ENCODE results near the gene CCL20.

The CCL20 gene

DNA sequence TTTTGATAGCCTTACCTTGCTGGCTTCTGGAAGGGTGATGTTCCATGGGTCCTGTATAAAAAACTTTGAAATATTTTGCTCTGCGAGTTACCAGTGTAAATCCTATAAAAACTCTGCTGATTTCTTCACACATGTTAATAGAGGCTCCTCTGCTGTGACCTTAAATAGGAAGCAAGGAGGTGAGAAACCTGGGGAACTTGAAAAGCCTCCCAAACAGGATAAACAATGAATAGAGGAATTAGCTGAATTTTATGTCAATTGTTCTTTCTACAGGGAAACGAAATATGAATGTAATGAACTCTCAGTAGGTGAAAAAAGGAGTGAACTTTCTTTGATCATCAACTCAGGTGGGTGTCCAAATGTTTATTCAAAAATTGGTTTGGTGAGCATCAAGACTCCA, 10.8 kb upstream of the CCL20 start:
- H3K4me3 ChIP-seq (ENCODE audit: low read depth, low read length): no peak overlapping the region

DNA sequence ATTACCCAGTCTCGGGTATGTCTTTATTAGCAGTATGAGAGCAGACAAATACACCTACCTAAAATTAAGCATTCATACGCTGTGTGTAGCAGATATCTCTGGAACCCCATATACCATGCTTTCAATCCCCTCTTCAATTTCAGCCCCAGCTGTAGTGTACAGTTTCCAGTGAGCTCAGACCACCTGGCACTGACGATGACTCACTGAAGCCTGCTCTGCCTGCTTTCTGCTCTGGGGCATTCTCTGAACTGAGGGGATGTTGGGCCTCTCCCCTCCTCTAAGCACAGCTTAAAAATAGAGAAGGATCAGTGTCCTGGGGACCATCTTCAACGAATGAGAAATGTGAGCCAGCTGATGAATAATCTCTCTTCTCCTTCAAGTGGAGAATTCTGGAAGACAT, 8.7 kb upstream of the CCL20 start:
- no peak overlapping the region for H3K4me3 ChIP-seq (ENCODE audit: low read depth, low read length)

DNA sequence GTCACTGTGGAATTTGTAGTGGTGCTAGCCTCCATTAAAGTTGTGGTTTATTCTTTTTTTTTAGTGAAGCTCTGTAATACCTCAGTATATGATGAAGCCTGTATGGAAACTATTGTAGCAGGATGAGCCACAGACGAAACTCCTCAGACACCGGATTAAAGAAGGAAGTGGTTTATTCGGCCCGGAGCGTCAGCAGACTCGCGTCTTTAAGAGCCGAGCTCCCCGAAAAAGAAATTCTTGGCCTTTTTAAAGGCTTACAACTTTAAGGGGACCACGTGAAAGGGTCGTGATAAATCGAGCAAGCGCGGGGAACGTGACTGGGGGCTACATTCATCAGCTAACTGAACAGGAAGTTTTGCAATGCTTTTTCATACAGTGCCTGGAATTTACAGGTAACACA, 8.1 kb upstream of the CCL20 start:
- H3K4me3 ChIP-seq (ENCODE audit: low read depth, low read length): no peak overlapping the region

DNA sequence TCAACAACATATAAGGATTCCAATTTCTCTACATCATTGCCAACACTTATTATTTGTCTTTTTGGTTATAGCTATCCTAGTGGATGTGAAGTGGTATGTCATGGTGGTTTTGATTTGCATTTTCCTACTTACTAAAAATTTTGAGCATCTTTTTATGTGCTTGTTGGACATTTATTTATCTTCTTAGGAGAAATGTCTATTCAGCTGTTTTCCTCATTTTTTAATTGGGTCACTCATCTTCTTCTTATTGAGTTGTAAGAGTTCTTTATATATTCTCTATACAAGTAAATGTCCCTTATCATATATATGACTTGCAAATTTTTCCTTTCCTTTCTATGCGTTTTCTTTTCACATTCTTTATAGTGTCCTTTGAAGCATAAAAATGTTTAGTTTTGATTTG, 4.7 kb upstream of the CCL20 start:
- H3K4me3 ChIP-seq (ENCODE audit: low read depth, low read length): no peak overlapping the region

DNA sequence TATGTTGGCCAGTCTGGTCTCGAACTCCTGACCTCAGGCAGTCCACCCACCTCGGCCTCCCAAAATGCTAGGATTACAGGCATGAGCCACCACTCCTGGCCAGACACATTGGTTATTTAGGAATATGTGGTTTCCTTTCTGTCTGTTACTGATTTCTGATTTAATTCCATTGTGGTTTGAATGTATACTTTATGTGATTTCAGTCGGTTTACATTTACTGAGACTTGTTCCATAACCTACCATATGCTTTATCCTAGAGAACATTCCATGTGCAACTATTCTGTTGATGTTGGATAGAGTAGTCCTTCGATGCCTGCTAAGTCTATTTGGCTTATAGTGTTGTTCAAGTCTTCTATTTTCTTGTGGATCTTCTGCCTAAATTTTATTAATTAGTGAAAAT, 1.6 kb upstream of the CCL20 start:
- no peak overlapping the region for H3K4me3 ChIP-seq (ENCODE audit: low read depth, low read length)

DNA sequence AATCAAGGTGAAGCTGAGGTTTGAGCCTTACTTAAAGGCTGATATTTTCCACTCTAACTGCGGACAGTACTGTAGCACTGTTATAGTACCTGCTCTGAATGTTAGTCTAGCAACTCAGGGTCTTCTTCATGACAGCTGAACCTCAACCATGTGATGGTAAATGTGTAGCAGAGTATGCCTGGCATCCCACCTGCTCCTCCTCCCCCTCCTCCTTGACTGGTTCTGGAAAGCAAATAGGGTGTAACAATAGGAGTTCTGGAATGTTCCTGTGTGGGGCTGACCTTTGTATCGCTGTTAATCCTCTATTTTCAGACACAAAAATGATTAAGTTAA, 447 bp upstream of the CCL20 start:
- no peak overlapping the region for H3K4me3 ChIP-seq (ENCODE audit: low read depth, low read length)

DNA sequence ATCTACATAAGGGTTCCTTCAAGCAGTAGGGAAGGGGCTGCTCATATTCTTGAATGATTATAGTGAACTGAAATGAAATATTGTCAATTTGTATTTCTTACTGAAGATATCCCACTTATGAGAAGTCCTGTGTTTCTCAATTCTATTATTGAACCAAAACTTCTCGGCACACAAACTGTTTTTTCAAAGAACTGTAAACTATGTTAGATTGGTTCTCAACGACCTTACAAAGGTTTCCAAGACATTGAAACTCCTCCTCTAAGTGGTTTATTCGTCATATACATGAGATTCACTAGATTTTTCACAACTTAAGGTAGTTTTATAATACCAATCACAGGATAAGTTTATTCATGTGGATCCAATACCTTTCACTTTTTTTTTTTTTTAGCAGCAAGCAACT, 1.4 kb downstream of the CCL20 start:
- no peak overlapping the region for H3K4me3 ChIP-seq (ENCODE audit: low read depth, low read length)

DNA sequence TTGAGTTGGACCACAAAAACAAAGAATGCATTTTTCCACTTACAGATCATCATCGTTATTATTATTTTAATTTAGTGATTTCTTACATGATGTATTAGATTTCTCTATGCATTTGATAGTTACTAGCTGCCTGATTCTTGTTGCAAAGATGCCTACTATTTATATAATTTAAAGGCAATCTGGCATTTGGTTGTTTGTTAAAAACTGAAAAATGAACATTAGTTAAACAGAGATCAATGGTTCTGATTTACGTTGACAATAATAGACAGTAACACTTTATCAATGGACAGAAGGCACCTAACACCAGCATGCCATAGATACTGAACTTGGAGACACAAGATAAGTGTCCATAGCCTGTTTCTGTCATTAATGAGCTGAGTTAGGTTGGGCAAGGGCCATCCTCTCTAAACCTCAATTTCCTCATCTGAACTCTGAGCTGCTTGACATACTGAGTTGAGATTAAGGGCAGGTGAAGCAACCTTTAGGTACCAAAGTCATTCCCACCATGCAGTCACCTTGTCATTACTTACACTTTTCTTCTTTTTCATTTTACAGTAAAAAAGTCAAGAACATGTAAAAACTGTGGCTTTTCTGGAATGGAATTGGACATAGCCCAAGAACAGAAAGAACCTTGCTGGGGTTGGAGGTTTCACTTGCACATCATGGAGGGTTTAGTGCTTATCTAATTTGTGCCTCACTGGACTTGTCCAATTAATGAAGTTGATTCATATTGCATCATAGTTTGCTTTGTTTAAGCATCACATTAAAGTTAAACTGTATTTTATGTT, 3.1 kb downstream of the CCL20 start:
- H3K4me3 ChIP-seq (ENCODE audit: low read depth, low read length): no peak overlapping the region

DNA sequence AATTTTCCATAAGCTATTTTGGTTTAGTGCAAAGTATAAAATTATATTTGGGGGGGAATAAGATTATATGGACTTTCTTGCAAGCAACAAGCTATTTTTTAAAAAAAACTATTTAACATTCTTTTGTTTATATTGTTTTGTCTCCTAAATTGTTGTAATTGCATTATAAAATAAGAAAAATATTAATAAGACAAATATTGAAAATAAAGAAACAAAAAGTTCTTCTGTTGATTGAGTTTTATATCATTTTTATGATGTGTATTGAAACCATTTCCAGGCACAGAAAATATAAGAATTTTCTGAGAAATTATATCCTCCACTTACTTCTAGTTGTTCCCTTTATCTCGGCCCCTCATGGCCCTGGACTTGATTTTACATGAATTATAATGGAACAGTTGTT, 3.7 kb downstream of the CCL20 start:
- H3K4me3 ChIP-seq (ENCODE audit: low read depth, low read length): no peak overlapping the region

DNA sequence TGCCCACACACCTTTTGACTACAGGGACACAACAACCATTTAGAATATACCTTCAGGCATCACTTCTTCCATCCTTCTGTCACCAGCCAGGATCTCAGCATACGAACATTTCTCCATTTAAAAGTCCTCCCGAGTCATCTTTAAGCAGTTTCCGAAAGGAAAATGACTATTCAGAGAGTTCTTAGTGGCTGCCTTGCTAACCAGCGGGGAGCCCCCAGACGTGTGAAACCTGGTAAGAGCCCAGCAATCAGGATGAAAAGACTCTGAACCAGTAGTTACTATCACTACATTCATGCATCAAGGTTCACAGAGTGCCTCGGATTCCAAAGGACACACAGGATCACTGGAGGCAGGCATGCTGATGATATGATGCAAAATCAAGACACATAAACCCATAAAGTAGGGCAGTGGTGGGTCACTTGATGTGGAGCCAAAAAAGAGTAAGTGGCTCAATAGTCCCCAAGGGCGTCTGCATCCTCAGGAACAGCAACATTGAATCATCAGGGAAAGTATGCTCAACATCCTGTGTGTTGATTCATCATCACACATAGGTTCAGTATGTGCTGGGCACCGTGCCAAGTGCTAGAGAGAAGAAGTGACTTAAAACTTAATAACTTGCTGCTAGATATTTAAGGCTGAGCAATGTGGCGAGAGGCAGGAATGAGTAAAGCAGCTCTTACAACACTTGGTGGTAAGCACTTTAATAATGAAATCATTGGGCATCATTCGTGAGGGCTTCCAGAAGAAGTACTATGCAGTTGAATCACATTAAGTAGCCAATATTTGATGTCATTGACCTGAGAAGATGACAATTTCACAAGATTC, 4.4 kb downstream of the CCL20 start:
- no peak overlapping the region for H3K4me3 ChIP-seq (ENCODE audit: low read depth, low read length)

DNA sequence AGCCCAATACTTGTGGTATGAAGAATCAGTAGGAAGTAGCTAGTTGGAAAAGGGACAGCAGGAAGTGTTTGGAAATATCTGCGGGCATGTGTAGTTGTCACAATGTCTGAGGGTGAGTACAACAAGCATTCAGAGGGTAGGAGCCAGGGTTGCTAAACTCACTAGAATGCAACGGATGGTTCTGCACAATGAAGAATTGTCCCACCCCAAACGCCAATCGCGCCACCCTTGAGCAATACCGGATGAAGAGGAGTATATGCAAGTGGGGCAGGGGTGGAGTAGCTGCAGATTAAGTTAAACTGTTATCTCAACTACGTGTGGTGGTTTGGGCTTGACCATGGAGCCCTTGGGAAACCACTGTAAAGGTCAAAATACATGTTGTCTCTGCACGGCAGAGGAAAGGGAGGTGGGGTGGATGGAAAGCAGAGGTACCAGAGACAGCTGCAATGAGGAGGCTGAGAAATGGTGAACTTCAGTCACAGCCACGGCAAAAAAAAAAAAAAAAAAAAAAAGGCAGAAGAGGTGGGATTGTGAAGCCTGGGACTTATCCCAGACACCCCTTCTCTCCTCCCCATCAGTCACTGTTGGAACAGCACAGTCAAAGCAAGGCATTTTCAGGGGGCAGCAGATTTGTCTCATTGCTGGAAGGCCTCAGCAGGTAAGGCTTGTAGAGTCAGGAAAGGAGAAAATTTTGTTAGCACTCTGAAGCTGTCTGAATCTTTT, 5.2 kb downstream of the CCL20 start:
- H3K4me3 ChIP-seq (ENCODE audit: low read depth, low read length): no peak overlapping the region

DNA sequence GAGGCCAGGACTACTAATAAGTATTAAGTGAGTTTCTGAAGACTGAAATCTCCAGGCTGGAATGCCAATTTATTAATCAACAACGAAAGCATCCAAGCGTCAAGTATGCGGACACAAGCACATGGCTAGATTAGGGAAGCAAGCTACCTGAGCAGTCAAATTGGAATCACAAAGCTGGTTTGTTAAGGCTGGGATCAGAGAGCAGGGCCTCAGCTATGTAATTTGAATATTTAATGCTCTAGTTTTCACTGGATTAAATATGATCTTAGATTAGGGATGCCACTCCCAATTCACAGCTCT, 5.7 kb downstream of the CCL20 start:
- H3K4me3 ChIP-seq (ENCODE audit: low read depth, low read length): no peak overlapping the region

DNA sequence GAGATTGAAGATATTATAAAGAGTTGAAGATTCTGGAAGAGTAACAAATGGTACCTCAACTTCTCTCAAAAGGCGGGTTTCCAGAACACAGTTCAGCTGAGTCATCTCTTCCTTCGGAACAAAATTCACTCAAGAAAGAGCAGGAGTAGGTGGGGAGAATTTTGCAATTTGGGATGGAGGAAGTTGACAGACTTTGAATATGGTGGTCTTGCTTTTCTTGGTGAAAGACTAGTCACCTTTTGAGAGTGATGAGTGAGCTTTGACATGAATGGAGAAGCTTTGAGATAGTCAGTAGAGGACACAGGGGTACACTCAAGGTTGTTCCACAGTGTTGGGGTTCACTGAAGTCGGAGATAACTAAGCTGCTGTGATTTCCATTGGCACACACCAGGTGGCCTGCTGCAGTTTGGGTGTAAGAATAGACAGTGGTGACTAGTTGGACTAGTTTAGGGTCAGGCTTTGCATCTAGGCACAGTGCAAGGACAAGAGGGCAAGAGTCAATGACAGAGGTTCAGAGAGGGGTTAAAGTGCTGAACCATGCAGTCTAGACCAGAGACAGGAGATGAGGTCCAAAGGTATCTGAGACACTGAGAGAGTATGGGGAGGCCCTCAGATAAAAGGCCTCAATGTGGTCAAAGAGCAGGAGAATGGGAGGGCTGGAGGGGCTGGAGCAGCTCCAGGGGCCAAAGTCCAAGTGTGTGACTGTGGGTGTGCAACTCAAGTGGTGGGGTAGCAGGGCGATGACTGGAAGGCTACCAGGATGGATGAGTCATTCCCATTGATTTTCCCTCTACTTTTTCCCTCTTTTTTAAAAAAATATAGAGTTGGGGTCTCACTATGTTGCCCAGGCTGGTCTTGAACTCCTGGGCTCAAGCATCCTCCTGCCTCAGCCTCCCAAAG, 7.7 kb downstream of the CCL20 start:
- no peak overlapping the region for H3K4me3 ChIP-seq (ENCODE audit: low read depth, low read length)

DNA sequence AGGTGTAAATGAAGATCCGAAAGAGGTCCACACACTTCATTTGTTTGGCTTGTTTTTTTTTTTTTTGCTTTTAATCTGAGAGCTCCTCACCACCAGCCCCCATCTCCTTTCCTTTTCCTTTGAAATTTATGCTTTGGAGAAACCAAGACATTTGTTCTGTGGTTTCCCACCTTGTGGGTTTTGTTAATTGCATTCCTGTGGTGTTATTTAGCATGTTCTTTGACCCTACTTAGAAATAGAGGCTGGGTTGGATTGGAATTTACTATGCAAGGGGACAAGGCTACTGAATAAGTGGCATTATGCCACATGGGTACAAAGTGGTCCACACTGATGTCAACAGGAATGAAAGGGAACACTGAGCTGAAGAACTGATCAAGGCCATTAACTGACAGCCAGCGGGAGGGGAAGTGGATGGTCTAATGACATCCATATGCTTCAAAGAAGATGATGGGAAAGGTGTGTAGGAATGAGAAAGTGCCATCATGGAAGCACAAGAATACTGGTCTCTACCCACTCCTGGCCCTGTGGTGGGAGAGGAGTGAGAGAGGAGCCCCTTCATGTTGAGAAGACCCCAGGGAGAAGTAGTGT, 8.9 kb downstream of the CCL20 start:
- no peak overlapping the region for H3K4me3 ChIP-seq (ENCODE audit: low read depth, low read length)

DNA sequence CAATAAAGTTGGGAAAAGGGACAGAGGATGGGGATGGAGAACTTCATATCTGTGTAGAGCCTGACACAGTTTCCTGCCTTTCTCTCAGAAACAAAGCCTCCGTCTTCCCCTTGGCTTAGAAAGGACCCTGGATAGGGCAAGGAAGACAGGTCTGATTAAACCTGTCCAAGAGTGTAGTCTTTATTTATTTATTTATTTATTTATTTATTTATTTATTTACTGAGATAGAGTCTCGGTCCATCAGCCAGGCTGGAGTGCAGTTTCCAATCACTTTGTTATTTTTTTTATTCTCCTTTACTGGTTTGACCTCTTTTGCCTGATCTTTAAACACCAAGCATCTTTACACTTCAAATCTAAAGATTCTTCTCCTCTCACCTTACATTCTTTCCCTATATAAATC, 10.3 kb downstream of the CCL20 start:
- H3K4me3 ChIP-seq (ENCODE audit: low read depth, low read length): no peak overlapping the region

DNA sequence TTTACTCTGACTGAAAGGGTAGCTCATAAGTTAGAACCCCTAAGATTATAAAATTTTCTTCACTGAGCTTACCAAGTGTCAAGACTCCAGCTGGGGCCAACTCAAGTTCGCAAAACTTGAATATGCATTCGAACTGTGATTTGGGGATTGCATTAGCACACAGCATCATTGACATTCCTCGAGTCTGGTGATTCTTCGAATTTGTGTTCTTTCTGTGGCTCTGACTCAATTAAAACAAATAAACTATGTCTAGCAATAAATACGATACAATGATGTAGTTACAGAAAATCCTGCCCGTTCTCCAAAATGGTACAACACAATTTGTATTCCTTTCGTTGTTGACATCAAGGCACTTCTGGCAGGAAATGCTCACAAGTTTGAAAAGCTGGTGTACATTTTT, 11.1 kb downstream of the CCL20 start:
- H3K4me3 ChIP-seq (ENCODE audit: low read depth, low read length): no peak overlapping the region

DNA sequence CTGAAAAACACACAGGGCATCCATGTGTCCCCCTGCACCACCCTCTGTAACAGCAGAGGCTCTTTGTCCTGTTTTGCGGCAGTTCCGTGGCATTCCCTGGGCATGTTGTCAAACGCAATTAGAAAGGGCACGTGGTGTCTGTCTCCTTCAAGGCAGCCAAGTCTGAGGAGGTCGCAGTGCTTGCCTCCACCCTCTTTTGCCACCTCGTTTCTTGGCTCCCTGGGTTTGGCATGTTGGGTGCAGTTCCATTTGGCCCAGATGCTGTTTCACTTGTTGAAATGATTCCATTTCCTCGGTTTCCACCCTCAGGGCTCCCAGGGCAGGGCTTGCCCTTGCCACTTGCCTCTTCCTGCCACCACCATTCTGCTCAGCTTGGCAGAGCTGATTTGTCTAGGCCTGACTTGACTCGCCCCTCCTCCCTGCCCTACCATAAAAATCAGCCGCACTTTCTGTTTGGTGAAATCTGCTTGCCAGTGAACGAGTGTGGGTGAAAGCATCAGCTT, 12.4 kb downstream of the CCL20 start:
- H3K4me3 ChIP-seq (ENCODE audit: low read depth, low read length): no peak overlapping the region

DNA sequence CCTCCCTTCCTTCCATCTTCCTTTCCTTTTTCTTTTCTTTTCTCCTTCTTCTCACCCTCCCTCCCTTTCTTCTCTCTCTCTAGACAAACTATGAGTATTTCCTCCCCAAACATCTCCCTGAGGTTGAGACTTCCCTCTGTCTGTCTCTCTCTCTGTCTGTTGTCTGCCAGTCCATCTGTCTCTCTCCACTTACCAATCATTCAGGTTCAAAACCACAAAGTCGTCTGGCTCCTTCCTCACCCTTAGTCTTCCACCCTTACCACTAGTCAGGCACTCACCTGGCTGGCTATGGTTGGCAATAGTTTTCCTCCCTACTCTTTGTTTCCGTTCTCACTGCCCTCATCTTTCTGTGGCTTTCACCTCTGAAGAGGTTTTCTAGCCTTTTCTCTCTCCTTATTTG, 12.9 kb downstream of the CCL20 start:
- no peak overlapping the region for H3K4me3 ChIP-seq (ENCODE audit: low read depth, low read length)

DNA sequence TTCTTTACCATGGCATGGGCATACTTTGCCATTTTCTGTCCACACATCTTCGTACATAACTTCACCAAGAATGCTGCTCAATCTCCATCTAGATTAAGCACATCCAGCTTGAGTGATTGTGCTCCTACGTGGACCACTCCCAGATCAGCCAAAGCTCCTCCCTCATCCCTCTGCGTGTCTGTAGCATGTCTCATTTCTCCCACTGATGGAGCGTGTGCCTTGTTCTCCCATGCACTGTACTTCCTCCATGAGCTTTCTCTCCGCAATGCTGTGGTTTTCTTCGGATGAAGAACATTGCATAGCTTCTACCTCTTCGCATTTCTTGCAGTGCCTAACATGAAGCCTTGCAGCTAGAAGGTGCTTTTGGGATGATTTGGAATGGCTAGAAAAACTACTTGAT, 13.5 kb downstream of the CCL20 start:
- no peak overlapping the region for H3K4me3 ChIP-seq (ENCODE audit: low read depth, low read length)

DNA sequence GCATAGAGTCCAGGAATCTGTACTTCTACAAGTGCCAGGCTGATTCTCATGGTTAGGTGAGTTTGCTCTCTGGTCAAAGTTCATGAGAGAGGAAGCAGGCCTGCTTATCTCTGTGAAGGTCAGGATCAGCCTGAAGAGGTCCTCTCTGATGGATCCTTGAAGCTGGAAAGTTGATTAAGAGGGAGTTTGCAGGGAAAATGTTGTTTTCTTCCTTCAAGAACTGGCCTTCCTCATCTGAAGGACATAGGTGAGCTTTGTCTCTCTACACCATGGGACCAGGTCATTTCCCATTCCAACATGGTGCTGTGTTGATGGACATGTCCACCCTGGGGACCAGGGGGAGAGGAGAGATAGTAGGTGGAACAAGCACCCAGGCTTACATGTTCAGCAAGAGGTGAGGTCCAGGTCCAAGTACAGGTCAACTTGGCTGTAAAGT, 14.9 kb downstream of the CCL20 start:
- H3K4me3 ChIP-seq (ENCODE audit: low read depth, low read length): no peak overlapping the region

DNA sequence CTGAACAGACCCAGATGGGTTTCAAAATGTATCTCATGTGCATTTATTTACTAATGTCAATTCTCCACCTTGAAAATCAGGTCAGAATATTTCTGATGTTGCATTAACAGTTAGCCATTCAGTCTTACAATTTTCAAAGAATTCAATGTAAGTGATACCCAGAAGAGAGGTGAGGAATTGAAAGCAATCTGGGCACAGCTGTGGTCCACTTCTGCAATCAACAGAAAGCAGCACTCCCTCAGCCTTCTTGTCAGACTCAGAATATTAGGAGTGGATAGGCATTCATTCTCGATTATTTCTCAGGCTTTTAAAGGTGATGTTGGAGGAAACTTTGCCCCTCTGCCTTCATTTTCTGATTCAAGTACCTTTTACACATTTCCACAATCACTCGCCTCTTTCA, 15.7 kb downstream of the CCL20 start:
- no peak overlapping the region for H3K4me3 ChIP-seq (ENCODE audit: low read depth, low read length)

Data from iPS-11a (cell line).